OCI-LY1 (cell line): ENCODE data around the gene KRT35.

Experiments used
- H2AFZ ChIP-seq: fragments of 200-600 bp; sonication (generic), shearing (Covaris generic); 2 replicates; pipeline ENCODE4 v1.6.0; 2014; ENCODE audit warnings: antibody characterized with exemption, mild to moderate bottlenecking, low read length
- H3F3A ChIP-seq: fragments of 200-600 bp; sonication (generic), shearing (Covaris generic); 2 replicates; pipeline ENCODE4 v1.6.0; 2014; ENCODE audit warnings: mild to moderate bottlenecking, antibody characterized with exemption, low read length, moderate library complexity; ENCODE audit not compliant: insufficient read depth
- H3K27ac ChIP-seq: fragments of 200-600 bp; sonication (generic); 2 replicates; pipeline ENCODE4 v1.5.1; 2014; ENCODE audit warnings: low read length, mixed run types, mild to moderate bottlenecking, low read depth; ENCODE audit not compliant: poor library complexity, severe bottlenecking
- H3K27me3 ChIP-seq: fragments of 200-600 bp; sonication (generic); 2 replicates; pipeline ENCODE4 v1.6.0; 2014; ENCODE audit warnings: antibody characterized with exemption, mild to moderate bottlenecking, low read length, moderate library complexity; ENCODE audit not compliant: insufficient read depth
- H3K36me3 ChIP-seq: fragments of 200-600 bp; sonication (generic); 2 replicates; pipeline ENCODE4 v1.6.1; 2014; ENCODE audit warnings: mild to moderate bottlenecking, antibody characterized with exemption, low read length, moderate library complexity, mixed read lengths; ENCODE audit not compliant: insufficient read depth
- H3K4me1 ChIP-seq: fragments of 200-600 bp; sonication (generic); 2 replicates; pipeline ENCODE4 v1.5.1; 2014; ENCODE audit warnings: mild to moderate bottlenecking, low read length, moderate library complexity; ENCODE audit not compliant: insufficient read depth, severe bottlenecking
- H3K4me2 ChIP-seq: fragments of 200-600 bp; sonication (generic), shearing (Covaris generic); 2 replicates; pipeline ENCODE4 v1.6.1; 2014; ENCODE audit warnings: low read length
- H3K4me3 ChIP-seq: fragments of 200-600 bp; sonication (generic); 2 replicates; pipeline ENCODE4 v1.5.1; 2014; ENCODE audit warnings: low read length, low read depth, mild to moderate bottlenecking, mixed read lengths; ENCODE audit not compliant: poor library complexity, severe bottlenecking
- H3K79me2 ChIP-seq: fragments of 200-600 bp; shearing (Covaris generic); 2 replicates; pipeline ENCODE4 v1.6.1; 2016; ENCODE audit warnings: mixed run types, low read length, mixed read lengths; ENCODE audit not compliant: insufficient read depth
- H3K9ac ChIP-seq: fragments of 200-600 bp; sonication (generic), shearing (Covaris generic); 2 replicates; pipeline ENCODE4 v1.6.1; 2014; ENCODE audit warnings: mild to moderate bottlenecking, low read length, mixed read lengths
- H3K9me2 ChIP-seq: fragments of 200-600 bp; sonication (generic), shearing (Covaris generic); 2 replicates; pipeline ENCODE4 v1.6.1; 2014; ENCODE audit warnings: low read depth, mild to moderate bottlenecking, low read length, mixed read lengths
- H3K9me3 ChIP-seq: fragments of 200-600 bp; shearing (Covaris generic); 2 replicates; pipeline ENCODE4 v1.6.1; 2014; ENCODE audit warnings: low read length, mixed read lengths
- H4K20me1 ChIP-seq: fragments of 200-600 bp; sonication (generic), shearing (Covaris generic); 2 replicates; pipeline ENCODE4 v1.6.0; 2016; ENCODE audit warnings: mild to moderate bottlenecking, low read length; ENCODE audit not compliant: insufficient read depth
- EZH2 ChIP-seq: fragments of 200-600 bp; sonication (generic), shearing (Covaris generic); IDR thresholded peaks from 2 replicates; pipeline ENCODE4 v1.8.0; 2017; ENCODE audit warnings: borderline replicate concordance, mixed run types, mild to moderate bottlenecking, antibody characterized with exemption, low read length, moderate library complexity, mixed read lengths
- TF ChIP-seq, protein P1 (sequence below): fragments of 200-600 bp; sonication (generic), shearing (Covaris generic); IDR thresholded peaks from 2 replicates; pipeline ENCODE4 v1.5.1; 2017; ENCODE audit warnings: mild to moderate bottlenecking, antibody characterized with exemption, low read length, moderate library complexity, mixed read lengths

Gene KRT35

DNA sequence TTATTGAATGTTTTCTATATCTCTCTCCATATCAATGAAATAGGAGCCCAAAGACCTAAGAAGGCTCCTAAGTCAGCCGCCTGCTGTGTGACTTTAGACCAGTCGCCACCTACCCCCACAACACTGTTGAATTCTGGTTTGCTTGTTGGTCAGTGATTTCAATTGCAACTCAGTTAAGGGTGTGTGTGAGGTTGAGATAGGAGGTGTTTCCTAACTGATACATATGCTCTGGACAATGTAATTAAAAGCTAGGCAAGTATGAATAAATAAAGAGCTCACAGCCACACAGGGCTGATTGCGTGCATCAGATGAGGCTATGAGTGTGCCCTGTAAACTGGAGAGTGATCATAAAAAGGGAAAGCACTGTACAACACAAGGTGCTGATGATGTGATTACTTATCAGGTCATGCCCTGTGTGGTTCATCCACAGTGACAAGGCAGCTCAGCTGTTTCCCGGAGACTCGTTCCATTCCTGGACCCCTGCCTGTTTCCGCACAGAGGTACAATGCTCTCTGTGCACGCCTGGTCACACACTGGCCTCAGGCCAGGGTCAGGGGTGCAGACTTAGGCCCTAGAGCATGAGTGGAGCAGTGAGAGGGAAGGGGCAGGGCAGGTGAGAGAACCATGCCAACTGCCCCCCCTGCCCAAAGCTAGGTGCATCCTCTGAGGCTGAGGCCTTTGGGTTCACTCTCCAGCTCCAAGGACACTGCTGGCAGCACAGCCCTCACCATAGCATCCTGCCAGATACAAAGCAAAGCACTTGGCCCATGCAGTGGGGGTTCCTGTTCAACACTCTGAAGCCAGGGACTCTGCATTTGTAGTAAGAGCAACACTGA, 3.3 kb upstream of the KRT35 start:
- Histone ChIP-seq H3K4me3 (no peak overlapping the region), H3K9me3 (no peaks in the 10 kb centered on the region), H4K20me1 (no peaks in the 10 kb centered on the region), H3K79me2 (no peaks in the 10 kb centered on the region), H3K4me2 (no peak overlapping the region), H3K27me3 (0 out of 2 replicates have a peak, but pooled peaks cover 3% of the 10 kb centered on the region), H3K36me3 (no peaks in the 10 kb centered on the region), H3K4me1 (no peaks in the 10 kb centered on the region), H3K9me2 (no peaks in the 10 kb centered on the region), H3F3A (no peaks in the 10 kb centered on the region), H3K27ac (no peak overlapping the region), H2AFZ (no peak overlapping the region), H3K9ac (no peak overlapping the region)
- TF ChIP-seq, protein P1, sequence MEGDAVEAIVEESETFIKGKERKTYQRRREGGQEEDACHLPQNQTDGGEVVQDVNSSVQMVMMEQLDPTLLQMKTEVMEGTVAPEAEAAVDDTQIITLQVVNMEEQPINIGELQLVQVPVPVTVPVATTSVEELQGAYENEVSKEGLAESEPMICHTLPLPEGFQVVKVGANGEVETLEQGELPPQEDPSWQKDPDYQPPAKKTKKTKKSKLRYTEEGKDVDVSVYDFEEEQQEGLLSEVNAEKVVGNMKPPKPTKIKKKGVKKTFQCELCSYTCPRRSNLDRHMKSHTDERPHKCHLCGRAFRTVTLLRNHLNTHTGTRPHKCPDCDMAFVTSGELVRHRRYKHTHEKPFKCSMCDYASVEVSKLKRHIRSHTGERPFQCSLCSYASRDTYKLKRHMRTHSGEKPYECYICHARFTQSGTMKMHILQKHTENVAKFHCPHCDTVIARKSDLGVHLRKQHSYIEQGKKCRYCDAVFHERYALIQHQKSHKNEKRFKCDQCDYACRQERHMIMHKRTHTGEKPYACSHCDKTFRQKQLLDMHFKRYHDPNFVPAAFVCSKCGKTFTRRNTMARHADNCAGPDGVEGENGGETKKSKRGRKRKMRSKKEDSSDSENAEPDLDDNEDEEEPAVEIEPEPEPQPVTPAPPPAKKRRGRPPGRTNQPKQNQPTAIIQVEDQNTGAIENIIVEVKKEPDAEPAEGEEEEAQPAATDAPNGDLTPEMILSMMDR, result no peak
- no peak for TF ChIP-seq EZH2

DNA sequence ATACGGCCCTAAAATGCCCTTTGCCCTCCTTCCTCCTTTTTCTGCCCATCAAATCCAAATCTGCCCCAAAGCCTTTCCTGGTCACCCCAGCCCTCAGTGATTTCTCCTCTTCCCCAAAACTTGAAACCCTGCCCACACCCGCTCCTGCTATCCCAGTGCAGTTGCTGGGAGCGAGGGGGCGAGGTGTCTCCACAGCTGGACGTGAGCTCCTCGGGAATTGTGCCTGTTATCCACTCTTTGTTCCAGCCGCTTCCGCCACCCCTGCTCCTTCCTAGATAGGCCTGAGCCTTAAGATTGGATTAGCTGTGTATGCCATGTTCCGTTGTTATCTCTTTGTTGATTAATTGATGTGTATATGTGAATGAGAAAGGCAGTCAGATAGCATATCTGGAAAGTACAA, 2.6 kb upstream of the KRT35 start:
- Histone ChIP-seq H2AFZ (no peak overlapping the region), H3K9me2 (no peaks in the 10 kb centered on the region), H3K9me3 (no peaks in the 10 kb centered on the region), H3K9ac (no peak overlapping the region), H3K79me2 (no peaks in the 10 kb centered on the region), H3K36me3 (no peaks in the 10 kb centered on the region), H3K27me3 (0 out of 2 replicates have a peak, but pooled peaks cover 3% of the 10 kb centered on the region), H3F3A (no peaks in the 10 kb centered on the region), H3K4me1 (no peaks in the 10 kb centered on the region), H4K20me1 (no peaks in the 10 kb centered on the region), H3K4me2 (no peak overlapping the region), H3K4me3 (no peak overlapping the region), H3K27ac (no peak overlapping the region)
- TF ChIP-seq, protein P1, result no peak

DNA sequence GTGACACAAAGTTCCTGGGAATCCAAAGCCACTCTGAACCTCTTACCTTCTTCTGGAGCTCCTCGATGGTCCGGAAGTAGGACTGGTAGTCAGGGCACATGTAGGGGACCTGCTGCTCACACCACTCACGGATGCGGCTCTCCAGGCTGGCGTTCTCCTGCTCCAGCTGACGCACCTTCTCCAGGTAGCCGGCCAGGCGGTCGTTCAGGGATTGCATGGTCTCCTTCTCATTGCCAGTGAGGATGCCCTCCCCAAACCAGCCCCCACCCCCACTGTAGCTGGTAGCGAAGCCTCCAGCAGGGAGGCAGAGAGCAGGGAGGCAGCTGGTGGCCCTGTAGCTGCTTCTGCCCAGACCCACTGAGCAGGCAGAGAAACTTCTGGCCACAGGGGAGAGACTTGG, 370 bp downstream of the KRT35 start:
- Histone ChIP-seq H3K27ac (no peak overlapping the region), H3K9me2 (no peaks in the 10 kb centered on the region), H4K20me1 (no peaks in the 10 kb centered on the region), H3K36me3 (no peaks in the 10 kb centered on the region), H3K4me1 (no peaks in the 10 kb centered on the region), H3K4me2 (no peak overlapping the region), H3K9me3 (no peaks in the 10 kb centered on the region), H2AFZ (no peak overlapping the region), H3F3A (no peaks in the 10 kb centered on the region), H3K4me3 (no peak overlapping the region), H3K27me3 (no peaks in the 10 kb centered on the region; the same call in 1 of the 2 replicates), H3K9ac (no peak overlapping the region), H3K79me2 (no peaks in the 10 kb centered on the region)
- TF ChIP-seq EZH2, result no peak
- TF ChIP-seq, protein P1, result no peak
